GM10266 (cell line): ENCODE data around the gene PRICKLE3.

Experiments
- DNase-seq: peaks from one replicate; pipeline ENCODE4 v3.0.0; 2012; ENCODE audit errors: extremely low spot score
- TF ChIP-seq, protein P1 (sequence below): IDR thresholded peaks from 2 replicates; pipeline ENCODE4 v1.5.1; 2012; ENCODE audit warnings: mild to moderate bottlenecking, low read depth; ENCODE audit not compliant: control insufficient read depth, insufficient read depth; ENCODE audit errors: missing control alignments

The PRICKLE3 gene, protein sequence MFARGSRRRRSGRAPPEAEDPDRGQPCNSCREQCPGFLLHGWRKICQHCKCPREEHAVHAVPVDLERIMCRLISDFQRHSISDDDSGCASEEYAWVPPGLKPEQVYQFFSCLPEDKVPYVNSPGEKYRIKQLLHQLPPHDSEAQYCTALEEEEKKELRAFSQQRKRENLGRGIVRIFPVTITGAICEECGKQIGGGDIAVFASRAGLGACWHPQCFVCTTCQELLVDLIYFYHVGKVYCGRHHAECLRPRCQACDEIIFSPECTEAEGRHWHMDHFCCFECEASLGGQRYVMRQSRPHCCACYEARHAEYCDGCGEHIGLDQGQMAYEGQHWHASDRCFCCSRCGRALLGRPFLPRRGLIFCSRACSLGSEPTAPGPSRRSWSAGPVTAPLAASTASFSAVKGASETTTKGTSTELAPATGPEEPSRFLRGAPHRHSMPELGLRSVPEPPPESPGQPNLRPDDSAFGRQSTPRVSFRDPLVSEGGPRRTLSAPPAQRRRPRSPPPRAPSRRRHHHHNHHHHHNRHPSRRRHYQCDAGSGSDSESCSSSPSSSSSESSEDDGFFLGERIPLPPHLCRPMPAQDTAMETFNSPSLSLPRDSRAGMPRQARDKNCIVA

DNA sequence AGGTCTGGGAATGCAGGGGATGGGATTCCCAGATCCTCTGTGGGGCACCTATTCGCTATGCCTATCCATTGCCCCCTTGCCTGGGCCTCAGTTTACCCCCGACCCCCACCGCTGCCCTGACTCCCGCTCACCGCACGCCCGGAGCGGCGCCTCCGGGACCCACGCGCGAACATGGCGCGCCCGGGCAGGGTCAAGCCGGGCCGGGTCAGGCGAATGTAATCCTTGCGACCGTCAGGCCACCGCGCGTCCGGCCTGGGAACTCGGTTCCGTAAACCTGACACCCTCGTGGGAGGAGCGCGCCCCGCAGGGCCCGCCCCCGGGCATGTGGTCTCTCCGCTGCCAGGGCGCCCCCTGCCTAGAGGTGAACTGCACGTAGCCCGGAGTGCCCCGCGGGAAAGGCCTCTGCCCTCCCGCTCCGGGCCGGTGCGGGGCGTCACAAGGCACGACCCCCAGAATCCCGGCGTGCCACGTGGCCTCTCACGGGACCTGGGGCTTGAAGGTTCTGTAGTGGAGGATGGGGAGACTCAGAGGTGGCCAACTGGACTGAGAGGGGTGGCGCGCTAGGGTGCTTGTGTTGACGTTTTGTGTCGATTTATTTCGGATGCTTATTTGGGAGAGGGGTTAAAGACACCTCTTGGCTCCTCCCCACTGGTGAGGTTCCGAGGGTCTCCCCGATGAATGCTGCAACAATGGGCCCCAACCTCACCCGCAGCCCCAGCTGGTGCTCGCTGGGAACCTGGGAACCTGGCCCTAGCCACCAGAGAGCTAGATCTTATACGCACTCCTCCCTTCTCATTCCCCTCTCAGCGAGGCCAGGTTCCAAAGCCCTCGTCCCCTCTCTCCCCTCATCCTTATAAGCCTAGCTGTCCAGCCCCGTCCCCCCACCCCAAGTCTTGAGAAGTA is at the start of gene PRICKLE3:
PRICKLE3 (minus strand) TSS at position 249 of the 903 bp plus-strand sequence; CDS start at position 173, 76 bp downstream.
- TF ChIP-seq, protein P1, sequence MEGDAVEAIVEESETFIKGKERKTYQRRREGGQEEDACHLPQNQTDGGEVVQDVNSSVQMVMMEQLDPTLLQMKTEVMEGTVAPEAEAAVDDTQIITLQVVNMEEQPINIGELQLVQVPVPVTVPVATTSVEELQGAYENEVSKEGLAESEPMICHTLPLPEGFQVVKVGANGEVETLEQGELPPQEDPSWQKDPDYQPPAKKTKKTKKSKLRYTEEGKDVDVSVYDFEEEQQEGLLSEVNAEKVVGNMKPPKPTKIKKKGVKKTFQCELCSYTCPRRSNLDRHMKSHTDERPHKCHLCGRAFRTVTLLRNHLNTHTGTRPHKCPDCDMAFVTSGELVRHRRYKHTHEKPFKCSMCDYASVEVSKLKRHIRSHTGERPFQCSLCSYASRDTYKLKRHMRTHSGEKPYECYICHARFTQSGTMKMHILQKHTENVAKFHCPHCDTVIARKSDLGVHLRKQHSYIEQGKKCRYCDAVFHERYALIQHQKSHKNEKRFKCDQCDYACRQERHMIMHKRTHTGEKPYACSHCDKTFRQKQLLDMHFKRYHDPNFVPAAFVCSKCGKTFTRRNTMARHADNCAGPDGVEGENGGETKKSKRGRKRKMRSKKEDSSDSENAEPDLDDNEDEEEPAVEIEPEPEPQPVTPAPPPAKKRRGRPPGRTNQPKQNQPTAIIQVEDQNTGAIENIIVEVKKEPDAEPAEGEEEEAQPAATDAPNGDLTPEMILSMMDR = peak; percentile 56
- DNase-seq = peak; percentile 80

DNA sequence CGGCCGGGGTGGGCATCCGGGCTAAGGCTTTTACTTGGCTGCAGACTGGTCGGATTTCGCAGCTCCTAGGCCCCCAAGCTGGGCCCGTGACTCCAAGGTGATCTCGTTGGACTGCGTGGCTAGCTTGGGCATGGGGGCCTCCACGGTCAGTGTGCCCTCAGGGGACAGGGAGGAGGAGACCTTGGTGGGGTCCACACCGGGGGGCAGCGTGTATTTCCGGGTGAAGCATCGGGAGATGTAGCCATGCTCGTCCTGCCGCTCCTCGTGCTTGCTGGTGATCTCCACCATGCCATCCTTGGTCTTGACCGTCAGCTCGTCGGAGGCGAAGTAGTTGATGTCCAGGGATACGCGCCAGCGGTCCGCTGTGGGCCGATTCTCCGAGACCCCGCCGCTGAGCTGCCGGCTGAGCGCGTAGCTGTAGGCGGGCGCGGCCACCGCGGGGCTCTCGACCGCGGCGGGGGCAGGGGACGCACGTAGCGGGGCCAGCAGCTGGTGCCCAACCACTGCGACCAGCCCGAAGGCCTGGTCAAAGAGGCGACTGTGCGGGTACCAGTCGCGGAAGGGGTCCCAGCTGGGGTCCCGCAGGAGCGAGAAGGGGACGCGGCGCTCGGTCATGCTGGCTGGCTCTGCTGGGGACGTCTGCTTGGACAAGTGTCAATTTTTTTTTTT is 47.8 kb upstream of the PRICKLE3 start:
- TF ChIP-seq, protein P1 = no peak
- DNase-seq = no peak

DNA sequence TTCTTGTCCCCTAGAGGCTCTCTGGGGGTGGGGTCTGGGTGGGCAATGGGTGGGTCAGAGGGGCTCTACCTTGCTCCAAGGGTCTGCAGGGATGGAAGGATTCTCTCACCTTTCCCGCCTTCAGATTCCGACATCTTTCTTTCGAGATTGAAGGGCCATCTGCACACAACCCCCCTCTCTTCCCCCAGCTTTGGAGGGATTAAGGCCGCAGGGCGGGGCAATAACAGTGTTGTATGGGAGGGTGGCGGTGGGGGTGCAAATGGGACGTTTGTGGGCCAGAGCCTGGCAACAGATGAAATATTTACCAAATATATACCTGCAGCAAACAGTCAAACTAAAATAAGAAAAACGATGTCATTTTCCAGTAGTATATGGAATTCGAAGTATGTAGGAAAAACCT is 47.0 kb upstream of the PRICKLE3 start, which contains the start of gene CACNA1F:
CACNA1F (minus strand) TSS at position 165 of the 400 bp plus-strand sequence; CDS start at position 134, 31 bp downstream.
- TF ChIP-seq, protein P1 = no peak
- no peak for DNase-seq

DNA sequence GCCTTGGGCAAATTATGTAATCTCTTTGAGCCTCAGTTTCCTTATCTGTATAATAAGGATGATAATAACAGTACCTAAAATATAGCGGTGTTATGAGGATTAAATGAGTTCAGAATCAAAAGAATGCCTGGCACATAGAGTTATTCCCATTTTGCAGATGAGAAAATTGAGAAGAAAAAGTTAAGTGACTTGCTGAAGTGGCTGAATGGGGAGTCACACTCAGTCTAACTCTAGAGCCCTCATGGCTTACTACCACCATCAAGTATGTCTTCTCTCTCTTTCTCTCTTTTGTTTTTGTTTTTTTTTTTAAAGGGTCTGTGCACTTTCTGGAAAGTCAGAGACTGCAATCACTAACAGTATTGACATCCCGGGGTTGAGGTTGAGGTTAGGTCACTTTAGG is 46.4 kb upstream of the PRICKLE3 start:
- TF ChIP-seq, protein P1 = no peak
- no peak for DNase-seq

DNA sequence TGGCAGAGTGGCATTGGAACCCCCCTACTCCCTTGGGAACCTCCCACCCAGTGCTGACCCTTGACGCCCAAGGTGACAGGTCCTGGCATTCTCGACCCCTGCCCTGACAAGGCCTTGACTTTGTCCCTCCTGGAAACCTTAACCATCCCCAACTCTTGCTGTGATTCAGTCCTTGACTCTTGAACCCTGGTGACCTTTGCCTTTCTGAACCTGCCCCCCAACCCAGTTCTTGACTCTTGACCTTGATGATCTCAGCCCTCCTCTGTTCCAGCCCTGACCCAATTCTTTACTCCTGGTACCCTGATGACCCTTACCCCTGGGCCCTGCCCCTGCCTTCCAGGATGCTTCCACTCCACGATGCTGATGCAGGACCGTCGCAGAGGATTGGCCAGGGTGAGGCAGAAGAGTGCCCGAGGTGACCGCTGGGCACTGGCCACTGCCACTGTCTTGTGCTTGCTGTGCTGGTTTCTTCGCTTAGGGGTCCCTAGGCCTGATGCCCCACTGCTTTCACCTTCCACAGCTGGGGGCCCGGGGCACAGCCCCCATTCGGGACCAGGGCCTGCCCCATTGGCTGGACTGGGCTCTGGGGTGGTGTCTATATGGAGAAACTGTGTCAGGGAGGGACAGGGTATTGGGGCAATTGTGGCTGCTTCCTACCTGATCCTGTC is 45.3 kb upstream of the PRICKLE3 start:
- TF ChIP-seq, protein P1 = no peak
- no peak for DNase-seq
